HG03175 (cell line): ENCODE measurements around the gene PAX8.

ENCODE experiments used
- ATAC-seq: cut with Tn5 transposase; IDR thresholded peaks from one replicate; pipeline ENCODE4 v1.9.1; 2021; ENCODE audit warnings: mild to moderate bottlenecking, moderate library complexity; ENCODE audit not compliant: unreplicated experiment

Gene PAX8

DNA sequence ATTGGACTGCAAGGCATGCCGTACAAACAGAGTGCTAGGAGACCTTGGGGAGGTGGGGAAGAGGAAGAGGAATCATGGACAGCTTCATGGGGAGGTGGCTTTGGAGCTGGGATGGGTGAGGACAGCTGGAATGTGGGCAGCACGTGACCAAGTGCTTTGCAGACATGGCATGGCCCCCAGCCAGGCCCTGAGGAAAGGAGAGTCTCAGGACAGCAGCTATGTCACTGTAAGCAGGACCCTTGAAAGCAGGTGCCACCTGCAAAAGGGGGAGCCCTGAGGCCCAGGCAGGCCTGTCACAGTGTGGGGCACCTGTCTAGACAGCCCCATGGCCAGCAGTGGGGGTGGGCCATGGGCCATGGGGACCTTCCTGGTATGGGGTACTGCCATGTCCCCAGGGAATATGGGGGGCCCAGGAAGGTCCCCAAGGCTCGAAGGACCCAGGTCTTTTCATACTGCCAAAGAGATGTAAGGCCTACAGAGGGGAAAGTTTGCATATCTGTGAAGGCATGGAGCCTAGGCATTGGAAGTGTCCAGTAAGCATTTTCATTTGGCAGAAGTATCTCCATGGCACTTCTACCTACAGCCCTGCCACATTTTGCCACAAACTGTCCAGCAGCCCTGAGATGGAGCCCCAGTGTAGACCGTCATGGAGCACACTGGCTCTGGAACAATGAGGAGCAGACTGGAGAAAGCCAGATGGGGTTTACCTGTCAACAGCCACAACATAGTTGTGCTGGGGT, 9.9 kb downstream of the PAX8 start:
- no peak for ATAC-seq

GRCh38 chr2:113266431-113266830, 12.3 kb downstream of the PAX8 start:
- no peak for ATAC-seq

DNA sequence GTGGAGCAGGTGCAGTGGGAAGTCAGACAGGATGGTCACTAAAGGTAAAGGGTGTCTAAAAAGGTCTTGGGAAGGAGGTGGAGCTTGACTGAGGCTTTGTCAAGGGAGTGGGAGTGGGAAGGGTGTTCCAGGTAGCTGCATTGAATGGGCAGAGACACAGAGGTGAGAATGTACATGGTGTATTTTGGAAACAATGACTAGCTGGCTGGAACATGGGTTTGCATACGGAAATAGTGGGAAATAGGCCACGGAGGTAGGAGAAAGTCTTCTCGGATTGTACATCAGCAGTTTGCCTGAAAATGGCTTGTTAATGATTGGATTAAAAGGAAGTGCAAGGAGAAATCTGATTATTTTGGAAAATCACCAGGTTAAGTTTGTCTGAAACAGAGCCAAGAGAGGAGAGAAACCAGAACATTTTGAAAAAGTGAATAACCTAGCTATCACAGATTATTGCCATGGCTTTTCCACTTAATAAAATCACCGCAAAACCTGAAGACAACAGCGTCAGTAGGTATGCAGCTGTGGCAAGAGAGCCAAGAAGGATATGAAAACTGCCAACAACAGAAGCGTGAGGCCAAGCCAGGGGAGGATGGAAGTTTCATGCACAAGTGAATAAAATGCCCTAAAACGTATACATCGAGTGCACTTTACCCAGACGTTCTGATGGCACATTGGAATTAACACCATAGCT, 13.9 kb downstream of the PAX8 start:
- ATAC-seq = no peak

GRCh38 chr2:113263546-113263945, 15.2 kb downstream of the PAX8 start:
- ATAC-seq = no peak

GRCh38 chr2:113260991-113261390, 17.7 kb downstream of the PAX8 start:
- no peak for ATAC-seq

DNA sequence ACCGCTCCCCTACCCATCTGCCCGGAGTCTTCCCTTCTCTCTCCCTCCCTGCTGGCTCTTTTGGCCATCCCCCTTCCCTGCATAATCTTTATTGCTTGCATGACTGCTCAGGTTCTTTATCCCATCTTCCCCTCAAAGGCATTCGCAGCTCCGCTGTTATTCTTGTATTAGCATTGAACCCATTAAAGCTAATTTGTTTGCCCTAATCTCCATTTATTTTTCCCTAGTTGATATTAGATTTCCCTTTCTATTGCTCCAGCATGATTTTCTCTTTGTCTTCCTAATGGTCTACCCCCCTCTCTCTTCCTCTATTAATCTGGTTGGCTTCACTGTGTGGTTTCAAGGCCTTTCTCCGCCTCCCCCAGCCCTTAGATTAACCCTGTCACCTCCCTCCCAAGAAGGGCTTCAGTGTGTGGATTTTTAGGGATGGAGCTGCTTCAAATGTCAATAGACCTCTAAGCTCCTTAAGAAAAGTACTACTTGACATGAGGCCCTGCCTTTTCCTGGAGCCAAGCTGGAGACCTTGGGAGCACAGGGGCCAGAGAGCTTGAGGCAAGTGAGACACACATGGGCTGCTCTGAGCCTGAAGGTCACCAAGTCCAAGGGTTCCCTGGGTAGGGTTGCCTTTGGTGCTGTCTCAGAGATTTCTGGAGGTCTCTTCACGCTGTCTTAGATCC, 20.1 kb downstream of the PAX8 start:
- ATAC-seq = no peak

DNA sequence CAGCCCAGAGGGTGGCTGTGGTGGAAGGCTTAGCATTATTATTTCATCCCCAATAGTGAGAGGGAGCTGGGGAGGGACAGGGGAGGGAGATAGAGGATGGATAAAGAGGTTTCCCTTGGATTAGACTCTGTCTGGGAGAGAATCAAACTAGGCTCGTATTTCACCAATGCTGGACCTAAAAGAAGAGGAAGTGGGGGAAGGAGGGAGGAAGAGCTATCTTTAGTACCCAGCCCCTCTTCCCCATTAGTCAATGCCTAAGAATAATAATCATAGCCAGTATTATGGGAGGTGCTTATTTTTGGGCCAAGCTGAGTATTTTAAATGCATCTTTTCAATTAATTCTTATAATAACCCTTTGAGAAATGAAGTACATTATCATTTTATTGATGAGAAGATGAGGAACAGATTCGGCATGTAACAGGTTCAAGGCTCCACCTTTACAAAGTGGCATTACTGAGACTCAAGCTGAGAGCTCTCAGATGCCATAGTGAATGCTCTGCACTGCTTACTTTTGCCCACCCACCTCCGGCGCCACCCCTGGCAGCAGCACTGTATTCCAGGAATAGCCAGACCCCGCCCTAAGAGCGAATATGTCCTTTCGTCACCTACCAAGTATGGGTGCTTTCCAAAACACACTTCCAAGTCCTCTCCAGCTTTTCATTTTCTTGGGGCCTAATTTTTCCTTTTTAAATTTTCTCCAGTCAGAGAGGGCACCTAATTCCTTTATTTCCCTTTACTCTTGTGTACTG, 21.0 kb downstream of the PAX8 start:
- ATAC-seq = no peak

GRCh38 chr2:113255140-113256070, 23.3 kb downstream of the PAX8 start:
- ATAC-seq = no peak

DNA sequence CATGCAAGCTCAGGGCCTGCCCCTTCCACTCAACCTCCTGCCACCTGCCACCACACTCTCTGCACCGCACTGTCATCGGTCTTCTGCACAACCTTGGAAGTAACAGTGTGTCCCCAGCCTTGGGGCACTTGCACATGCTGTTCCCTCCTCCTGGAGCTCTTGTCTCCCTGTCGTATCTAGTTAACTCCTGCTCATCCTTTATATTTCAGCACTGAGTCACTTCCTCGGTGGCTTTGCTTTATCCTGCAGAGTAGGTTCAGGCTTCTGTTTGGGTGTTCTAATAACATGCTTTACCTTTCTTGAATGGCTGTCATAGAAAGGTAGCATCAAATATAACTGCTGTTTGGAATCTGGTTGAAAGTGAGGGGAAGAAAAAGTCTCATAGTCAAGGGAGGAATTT, 25.3 kb downstream of the PAX8 start:
- no peak for ATAC-seq

DNA sequence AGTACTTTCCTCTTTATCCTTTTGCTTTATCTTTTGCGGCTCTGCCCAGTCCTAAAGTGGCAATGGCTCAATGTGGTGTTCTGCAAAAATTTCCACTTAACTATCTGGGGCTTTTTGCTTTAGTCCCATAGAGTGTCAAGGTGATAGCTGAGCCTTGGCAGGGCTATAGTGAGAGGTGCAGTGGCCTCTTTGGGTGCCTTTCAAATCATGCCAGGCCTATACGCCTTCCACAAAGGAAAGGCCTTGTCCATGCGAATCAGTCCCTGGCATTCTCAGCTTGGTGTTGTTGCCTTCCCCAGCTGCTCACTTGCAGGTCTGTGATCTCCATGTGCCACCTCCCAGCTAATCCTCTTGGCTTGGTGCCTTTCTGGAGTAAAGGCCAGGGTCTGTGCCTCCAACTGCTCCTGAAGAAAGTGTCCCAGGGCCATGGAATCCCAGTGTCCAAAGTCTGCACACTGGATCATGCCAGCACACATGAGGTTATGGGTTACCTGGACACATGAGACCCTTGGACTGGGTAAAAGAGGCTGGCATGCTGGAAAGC, 26.6 kb downstream of the PAX8 start:
- no peak for ATAC-seq

GRCh38 chr2:113251118-113251517, 27.6 kb downstream of the PAX8 start:
- no peak for ATAC-seq

DNA sequence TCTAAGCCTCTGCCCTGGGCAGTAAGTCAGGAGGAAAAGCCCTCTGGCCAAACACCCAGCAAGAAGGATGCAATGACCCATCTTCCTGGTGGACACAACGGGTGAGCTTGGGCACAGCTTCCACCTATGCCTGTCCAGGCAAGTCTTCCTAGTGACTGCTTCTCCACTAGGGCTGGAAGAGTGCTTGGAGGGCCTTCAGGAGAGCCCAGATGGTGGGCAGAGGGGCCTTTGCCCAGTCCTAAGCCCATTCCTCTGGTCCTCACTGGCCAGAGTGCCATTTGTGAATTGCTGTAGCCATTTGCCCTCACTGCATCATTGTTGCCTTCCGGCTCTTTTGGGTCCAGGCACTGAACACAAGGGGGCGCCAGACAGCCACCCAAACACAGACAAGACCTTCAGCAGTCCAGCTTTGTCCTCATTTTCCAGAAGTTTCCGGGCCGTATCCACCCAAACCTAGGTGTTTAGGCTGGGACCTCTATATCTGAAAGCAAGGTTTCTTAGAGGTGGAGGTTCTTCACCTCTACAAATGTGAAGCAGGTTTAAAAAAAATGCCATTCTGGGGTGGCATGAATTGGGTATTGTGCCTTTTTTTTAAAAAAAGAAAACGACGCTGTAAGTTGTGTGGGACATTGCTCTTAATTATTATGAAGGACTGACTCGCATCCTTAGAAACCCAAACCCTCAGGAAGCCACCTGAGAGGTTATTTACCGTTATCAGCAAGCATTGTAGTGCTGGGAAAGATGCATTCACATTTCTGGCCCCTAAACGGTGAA, 29.5 kb downstream of the PAX8 start:
- peak; percentile 68 for ATAC-seq

DNA sequence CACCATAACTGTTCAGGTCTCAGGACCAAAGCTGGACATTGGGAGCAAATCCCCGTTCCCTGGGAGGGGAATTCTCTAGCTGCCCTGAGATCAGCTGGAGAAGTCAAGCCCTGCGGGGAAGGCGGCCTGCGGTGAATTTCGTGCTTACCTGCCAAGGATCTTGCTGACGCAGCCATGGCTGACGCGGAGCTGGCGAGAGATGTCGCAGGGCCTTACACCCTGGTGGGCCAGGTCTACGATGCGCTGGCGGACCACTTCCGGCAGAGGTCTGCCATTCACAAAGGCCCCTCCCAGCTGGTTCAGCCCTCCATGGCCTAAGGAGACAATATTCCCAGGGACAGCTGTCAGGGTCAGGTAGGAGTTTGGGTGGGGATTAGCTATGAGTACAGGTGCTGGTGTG, 32.1 kb downstream of the PAX8 start:
- no peak for ATAC-seq

- no peak for ATAC-seq
Measured at GRCh38 chr2:113245276-113245711, 33.4 kb downstream of the PAX8 start.

GRCh38 chr2:113242327-113242726, 36.4 kb downstream of the PAX8 start:
- no peak for ATAC-seq

- ATAC-seq = no peak
Measured at GRCh38 chr2:113240915-113241911, 37.5 kb downstream of the PAX8 start.

GRCh38 chr2:113240150-113240914, 38.4 kb downstream of the PAX8 start:
- ATAC-seq = no peak
